Occipital lobe (tissue), 2 donors: ENCODE measurements around the gene PTDSS2. TPM values are rescaled to one million over a fixed set of nuclear protein-coding genes. Genes with fewer than 3 reads are reported as not detected.
"Not testable (repeated sequence)": the region's sequence is repeated elsewhere in the genome, so short reads cannot be mapped to it uniquely, and the experiment has no call there.

Experiments
- DNase-seq: peaks from one replicate; lab custom pipeline; 2025; lab: John Stamatoyannopoulos, UW
- total RNA-seq: library from RNA; depleted of rRNA; stranded (reverse); fragments of >200 nt; gene quantifications from one replicate; pipeline ENCODE4 v1.2.3, GENCODE V29; 2014

Gene PTDSS2
- total RNA-seq, 1 donor from 2014 or later = 21.8 TPM

DNA sequence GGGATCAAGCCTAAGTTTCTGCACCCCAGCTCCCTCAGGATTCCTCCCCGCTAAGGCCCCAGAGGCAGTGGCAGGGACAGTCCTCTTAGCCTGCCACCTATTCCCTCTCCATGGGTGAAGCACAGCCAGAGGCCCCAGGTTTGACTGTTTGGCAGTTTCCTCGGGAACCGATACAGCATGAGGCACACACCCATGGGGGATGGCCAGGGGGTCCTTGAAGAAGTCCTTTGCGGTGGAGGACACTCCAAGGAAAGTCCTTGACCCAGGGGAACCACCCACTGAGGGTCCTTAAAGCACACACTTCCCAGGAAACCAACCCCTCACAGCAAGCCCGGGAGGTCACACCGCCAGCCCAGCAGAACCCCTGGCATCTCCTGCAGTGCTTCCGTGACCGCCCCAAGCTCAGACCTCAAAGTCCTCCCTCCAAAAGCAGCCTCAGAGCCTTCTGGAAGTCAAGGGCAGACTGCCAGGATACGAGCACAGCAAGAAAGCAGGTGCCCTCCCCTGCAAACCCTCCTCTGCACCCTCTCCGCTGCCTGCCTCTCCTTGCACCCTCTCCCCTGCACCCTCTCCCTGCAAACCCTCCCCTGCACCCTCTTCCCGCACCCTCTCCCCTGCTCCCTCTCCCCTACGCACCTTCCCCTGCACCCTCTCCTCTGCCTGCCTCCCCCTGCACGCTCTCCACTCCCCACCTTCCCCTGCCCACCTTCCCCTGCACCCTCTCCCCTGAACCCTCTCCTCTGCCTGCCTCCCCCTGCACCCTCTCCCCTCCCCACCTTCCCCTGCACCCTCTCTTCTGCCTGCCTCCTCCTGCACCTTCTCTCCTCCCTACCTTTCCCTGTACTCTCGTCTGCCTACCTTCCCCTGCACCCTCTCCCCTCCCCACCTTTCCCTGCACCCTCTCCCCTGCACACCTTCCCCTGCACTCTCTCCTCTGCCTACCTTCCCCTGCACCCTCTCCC is 36.7 kb upstream of the PTDSS2 start:
- DNase-seq = no peak

DNA sequence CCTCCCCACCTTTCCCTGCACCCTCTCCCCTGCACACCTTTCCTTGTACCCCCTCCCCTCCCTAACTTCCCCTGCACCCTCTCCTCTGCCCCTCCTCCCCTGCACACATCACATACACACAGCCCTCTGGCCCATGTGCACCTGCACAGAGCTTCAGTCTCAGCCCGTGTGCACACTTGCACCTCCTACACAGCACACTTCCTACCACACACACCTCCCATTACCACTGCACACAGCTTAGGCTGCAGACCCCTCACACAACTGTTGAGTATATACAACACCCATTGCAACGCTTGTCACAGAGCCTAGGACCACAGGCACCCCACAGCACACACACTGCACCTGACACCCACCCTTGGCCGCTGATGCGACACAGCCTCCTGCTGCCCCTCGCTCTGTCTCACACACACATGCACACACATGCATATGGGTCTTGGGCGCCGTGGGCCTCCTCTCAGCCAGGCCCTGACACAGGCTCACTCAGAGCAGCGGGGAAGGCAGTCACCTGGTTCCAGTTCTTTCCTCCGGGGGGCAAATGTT is 35.7 kb upstream of the PTDSS2 start:
- no peak for DNase-seq

DNA sequence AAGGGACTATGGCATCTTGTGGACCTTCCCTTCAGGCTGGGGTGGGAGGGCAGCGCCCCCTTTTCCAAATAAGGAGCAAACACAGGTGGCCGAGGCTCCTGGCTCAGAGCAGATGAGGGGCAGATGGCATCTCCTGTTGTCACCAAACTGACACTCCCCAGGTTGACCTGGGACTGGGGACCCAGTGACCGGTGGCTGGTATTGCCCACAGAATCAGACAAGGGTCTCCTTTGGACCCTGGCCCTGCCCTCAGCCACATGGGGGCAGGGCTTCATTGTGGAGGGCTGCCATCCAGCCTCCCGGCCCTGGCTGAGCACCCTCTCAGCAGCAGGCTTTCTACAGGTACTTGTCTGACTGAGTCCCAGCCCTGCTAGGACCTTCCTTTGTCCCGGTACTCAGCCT is 34.4 kb upstream of the PTDSS2 start:
- DNase-seq = no peak

DNA sequence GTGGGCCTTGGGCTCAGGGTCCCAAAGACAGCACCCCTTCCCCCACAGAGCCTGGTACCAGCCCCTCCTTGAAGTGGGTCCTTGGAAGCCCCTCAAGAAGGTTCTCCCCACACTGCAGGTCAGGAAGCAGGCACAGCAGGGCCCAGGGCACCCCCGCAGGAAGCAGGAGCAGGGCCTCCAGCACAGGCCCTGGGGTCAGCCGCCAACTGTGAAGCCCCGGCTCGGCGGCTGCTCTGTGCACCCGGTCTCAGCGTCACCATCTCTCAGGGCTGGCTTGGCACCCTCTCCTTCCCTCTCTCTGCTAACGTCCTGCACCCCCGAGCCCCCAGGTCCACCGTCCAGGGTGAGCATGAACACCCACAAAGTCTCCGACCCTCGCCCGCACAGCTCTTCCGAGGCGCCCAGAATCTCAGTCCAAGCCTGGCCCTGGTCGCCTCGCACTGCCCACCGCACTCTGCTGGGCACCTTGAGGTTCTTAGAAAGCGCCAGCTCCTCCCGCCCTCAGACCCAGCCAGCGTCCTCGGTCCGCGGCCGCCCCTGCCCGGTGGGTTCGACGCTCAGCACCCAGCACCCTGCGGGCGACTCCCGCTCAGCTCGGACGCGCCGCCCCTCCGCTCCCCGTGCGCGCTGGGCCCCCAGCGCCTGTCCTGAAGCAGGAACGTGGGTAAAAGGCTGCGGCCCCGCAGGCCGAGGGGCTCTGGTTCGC is 33.9 kb upstream of the PTDSS2 start:
- no peak for DNase-seq

DNA sequence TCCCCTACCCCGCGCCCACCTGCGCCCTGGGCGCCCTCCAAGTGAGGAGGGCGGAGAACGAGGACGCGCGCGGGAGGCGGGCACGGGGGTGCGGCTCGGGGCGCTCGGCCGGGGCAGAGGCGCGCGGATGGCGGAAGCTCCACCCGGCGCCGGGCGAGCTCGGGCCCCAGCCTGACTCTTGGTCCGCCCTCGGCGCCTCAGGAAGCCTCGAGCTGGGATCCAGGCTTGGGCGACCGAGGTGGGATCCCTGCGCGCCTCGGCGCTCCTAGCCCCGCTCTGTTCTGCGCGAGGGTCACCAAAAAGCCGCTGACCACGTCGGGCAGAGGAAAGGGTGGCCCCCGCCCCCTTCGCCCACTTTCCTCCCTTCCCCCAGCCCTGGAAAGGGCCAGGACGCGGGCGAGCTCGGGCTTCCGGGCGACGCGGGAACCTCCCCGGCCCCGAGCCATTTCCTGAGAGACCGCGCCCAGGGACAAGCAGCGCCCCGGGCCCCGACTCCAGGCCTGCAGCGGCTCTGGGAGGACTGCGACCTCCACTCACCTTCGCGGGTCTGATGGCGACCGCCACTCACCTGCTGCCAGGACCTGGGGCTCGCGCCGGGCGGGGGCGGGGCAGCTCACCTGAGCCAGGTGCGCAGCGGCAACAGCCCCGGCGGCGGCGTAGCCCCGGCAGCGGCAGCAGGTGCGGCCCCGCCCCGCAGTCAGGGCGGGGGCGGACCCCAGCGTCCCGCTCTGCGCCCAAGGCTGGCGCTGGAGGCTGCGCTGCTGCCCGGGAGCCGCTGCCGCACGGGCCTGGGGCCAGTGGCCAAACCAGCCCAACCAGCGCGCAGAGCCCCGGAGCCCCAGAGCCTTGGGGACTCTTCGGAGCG is 33.1 kb upstream of the PTDSS2 start:
- no peak for DNase-seq

DNA sequence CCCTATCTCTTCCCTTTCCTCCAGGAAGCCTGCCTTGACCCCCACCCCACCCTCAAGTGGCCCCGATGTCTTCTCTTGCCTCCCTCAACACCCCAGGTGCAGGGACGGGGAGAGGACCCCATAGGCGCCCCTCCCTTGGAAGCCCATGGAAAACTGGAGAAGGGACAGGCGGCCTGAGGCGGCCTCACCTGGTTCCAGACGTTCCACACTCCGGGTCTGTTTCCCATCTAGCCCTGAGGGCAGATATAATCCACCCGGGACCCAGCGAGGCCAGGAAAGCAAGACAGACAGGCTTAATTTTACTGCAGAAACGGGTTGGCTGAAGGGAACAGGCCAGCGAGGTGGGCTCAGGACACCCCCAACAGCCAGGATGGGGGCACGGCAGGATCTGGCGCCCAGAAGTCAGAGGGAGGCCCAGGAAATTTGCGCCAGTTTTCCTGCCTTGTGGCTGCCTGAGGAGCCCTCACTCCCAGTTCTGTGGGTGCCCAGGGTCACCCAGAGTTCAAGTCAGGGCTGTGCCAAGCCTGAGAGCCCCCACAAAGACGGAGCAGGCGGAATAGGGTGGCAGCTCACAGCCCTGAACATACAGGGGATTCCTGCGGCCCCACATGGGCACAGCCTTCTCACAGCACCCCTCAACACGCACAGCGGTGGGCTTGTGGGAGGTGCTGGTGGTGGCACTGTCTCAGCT is 32.3 kb upstream of the PTDSS2 start:
- no peak for DNase-seq

DNA sequence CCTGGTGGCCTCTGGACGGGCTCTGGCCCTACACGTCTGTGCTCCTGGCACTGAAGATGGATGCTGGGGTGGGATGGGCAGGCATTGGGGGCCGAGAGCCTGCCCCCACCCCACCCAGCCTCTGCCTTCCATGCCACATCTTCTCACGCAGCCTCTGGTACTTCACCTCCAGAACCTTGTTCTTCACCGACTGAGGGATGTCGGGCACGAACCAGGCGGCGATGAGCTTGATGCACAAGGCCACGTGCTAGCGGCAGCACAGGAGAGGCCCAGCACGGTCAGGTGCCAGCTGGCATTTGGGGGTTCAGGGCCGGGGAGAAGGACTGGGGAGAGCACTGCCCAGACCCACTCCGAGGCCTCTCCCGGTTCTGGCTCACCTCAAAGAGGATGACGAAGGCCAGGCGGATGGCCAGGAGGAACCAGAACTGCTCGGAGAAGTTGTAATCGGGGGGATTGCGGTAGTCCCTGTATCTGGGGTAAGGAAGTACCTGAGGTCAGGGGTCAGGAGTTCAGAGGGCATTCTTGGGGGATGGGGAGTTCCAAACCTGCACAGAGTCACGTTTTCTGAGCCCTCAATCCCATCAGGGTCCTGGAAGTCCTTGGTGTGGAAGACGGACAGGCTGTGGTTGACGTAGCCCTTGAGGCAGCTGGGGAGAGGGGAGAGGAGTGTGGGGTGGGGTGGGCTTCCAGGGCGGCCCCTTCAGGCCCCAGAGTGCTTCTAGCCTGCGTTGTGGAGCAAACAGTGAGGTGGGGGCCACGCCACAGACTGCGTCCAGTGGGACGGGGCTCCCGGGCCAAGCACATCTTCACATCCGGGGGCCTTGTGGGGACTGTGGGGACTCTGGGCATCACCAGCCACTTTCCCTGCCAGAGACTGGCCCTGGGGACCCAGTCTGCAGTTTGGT is 31.5 kb upstream of the PTDSS2 start:
- no peak for DNase-seq

DNA sequence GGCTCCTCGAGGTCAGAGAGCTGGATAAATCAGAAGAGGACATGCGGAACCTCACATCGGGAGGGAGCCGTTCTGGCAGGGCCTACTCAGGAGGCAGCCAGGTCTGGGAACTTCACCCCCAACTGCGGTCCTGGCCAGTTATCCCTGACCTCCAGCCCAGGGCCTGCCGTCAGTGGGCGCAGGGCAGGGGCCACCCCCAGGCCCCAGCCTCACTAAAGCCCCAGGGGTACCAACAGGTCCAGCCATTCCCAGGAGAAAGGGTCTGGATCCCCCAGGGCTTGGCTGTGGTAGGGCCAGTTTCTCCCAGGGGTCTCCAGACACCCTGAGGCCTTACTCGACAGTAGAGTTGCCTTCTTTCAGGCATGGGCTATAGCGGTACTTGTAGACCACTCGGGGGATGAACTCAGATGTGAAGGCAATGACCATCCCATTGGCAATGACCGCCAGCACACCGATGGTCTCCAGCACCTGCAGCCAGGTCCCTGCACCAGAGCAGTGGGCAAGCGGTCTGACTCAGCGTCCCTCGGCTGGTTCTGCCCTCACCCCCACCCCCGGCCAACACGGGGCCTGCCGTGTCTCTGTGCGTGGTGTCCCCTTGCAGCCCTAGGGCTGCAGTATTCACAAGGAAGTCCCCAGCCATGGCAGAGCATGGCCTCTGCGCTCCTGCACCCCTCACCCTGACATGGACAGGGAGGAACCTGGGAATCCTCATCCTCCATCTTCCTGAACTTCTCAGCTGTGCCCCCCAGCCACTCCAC is 30.7 kb upstream of the PTDSS2 start:
- no peak for DNase-seq

DNA sequence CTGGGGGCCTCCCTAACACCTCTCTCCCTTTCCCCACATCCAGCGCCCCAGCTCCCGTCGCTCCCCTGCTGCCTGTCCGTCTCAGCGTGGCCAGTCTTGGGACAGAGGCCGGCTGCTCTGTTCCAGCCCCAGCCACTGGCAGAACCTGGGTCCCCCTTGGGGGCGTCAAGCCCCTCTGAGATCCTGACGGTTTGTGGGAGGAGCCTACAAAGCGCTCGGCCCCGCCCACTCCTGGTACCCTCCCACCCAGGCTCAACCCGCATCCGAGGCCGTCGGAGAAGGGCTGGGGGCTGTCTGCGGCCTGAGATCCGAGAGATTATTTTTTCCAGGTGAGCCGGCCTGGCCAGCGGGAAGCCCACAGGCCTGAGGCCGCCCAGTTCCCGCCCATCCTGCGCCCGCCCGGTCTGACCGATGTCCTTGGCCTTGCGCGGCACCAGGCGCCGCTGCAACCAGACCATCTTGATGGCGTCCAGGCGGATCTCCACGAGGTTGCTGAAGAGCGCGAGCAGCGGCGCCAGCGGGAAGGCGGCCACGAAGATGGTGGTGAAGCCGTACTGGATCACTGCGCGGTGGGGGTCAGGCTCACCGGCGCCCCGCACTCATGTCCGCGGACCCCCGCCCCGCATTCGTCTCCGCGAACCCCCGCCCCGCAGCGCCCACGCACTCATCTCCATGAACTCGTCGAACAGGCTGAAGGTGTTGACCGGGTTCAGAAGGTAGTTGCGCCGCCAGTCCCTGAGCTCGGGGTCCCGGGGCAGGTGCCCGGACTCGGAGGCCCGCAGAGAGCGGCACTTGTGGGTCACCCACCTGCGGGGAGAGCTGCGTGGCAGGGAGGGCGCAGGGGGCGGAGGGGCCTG is 29.8 kb upstream of the PTDSS2 start:
- no peak for DNase-seq

DNA sequence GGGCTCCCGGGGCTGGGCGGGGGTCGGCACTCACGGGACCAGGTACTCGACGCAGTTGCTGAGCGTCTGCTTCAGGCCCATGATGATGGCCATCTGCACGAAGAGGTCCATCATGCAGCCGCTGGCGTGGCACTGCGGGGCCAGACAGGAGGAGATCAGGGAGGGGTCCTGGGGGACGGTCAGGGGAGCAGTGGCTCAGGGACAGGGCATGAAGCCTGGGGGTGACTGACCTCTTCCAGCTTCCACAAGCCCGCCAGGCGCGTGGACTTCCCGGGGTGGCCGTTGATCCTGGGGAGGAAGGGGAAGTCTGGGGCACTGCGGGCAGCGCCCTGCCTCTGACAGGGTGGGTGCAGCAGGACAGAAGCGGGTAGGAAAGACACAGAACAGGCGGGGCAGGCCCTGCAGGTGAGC is 29.2 kb upstream of the PTDSS2 start:
- no peak for DNase-seq

DNA sequence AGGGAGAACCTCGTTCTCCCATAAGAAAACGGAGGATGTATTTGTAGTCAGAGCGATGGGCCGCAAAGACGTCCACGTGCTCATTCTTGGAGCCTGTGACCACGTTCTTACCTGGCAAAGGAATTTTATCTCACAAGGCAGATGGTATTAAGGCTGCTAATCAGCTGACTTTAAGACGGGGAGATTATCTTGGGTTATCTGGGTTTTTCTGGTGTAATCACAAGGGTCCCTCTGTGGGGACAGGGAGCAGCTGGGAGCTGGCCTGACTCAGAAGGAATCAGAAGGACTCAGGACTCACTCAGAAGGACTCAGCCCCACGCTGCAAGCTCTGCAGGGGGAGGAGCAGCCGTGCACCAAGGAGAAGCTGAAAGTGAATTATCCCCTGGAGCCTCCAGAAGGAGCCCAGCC is 27.8 kb upstream of the PTDSS2 start:
- DNase-seq = no peak

DNA sequence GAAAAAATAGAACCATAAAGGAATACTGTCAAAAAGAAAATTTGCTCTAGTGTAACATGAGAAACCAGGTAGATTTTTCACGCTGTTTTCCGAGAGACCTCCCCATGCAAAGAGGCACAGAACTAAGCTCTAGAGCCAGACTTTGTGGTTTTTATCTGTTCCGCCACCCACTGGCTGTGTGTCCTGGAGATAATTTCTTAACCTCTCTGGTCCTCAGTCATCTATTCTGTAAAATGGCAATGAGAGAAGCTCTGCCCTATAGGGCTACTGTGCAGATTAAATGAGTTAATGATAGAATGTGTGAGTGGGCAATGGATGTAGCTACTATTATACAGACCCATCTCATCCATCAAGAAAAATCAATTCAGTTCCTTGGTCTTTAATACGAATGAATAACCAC is 25.8 kb upstream of the PTDSS2 start:
- no peak for DNase-seq

DNA sequence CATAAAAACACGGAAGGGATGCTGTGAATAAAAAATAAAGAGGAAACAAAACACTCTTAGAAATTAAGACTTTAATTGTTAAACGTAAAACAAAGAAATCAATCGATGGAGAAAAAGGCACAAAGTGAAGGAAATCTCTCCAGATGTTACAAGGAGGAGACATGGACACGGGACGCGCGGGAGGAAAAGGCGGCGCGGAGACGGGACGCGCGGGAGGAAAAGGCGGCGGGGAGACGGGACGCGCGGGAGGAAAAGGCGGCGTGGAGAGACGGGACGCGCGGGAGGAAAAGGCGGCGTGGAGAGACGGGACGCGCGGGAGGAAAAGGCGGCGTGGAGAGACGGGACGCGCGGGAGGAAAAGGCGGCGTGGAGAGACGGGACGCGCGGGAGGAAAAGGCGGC is 25.3 kb upstream of the PTDSS2 start:
- not testable (repeated sequence) for DNase-seq

DNA sequence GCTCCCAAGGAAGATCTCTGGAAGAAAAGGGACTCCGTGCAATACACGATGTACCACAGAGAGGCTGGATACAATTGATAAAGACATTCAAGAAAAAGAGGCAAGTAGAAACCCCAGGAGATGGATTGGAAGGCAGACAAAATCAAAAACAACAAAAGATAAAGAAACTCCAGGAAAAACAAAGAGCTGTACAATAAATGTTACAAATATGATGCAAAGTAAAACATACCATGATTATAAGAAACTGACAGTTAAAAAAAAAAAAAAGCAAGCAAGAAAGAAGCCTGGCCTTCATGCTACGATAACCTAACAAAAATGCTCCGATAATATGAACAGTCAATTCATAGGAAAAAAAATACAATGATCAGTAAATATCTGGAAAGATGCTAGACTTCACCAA is 24.8 kb upstream of the PTDSS2 start:
- no peak for DNase-seq

DNA sequence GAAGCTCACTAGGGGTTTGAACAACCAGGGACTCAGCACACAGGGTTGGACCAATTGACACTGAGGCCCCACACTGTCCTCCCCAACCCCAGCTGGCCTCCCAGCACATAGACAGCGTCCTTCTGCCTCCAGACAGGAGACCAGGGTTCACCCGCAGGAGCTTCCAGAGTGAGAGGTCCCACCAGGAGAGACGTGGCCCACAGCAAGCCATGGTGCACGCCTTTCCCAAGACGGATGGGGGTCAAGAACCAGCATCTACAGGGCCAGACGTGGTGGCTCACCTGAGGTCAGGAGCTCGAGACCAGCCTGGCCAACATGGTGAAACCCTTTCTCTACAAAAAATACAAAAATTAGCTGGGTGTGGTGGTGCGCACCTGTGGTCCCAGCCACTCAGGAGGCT is 23.2 kb upstream of the PTDSS2 start:
- DNase-seq = no peak

DNA sequence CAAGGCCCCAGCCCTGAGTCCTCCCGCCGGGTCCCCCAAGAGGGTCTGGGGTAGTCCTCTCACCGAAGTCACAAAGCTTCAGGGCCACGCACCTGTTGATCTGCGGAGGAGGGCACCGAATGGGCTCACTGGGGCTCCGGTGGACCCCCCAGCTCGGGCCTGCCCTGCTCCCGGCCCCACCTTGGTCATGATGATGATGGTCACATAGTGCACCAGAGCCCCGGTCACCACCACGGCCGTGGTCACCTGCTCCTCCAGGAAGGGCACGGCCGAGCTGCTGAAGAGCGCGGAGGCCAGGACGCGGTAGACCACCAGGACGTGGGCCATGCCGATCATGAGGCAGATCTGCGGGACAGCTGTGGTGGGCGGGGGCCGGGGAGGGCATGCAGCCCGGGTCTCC is 21.8 kb upstream of the PTDSS2 start:
- no peak for DNase-seq

DNA sequence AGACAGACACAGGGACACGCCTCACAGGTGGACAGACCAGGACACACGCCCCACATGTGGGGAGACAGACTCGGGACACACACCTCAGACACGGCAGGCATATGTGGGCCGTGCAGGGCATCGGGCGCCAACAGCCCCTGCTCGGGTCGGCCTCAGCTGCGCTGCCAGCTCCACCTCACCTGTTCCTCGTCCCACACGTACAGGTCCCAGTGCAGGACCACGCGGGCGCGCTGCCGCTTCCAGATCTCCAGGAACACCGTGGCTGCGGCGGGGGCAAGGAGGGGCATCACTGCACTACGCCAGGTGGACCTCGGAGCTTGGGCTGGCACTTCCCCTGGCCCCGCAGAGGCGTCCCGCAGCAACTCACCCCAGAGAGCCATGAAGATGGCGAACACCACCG is 20.7 kb upstream of the PTDSS2 start:
- no peak for DNase-seq

DNA sequence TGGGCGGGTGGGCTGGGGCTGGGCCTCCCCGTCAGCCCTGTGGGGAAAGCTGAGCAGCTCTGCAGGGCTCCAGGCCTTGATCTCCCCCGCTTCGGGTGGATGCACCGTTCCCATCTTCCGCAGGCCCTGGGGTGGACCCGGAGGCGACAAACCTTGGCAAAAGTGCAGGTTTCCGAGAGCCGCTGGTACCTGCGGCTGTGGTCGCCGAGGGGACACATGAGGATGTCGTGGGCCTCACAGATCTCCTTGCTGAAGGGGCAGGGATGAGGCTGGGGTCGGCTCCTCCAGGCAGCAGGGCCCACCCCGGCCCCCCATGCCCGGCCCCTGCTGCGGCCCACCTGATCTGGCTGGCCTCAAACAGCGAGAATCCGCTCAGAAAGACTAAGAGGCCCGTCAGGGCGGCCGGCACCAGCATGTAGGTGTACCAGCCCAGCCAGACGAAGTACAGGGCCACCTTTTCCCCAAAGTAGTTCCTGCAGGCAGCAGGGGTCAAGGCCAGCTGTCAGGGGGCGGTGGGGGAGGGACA is 20.1 kb upstream of the PTDSS2 start:
- DNase-seq = no peak
